HepG2 (cell line): ENCODE measurements around the gene DLG4. TPM values are rescaled to one million over a fixed set of nuclear protein-coding genes. Genes with fewer than 3 reads are reported as not detected.

Experiments used
- ATAC-seq: fragments of 200-7000 bp; cut with Tn5 transposase; 3 replicates; pipeline ENCODE4 v1.9.1; 2020; ENCODE audit warnings: mild to moderate bottlenecking, moderate library complexity
- BruUV-seq: library from RNA; stranded (reverse); fragments of 400-500 nt; replicated peaks from 2 replicates; lab custom pipeline; 2021; lab: Mats Ljungman, UMichigan
- CTCF ChIA-PET: fragments of 300-600 bp; formaldehyde crosslinking; extraction: SDS; loops from one replicate; lab custom pipeline; 2021; ENCODE audit warnings: low total read pairs, inconsistent platforms, low intra/inter-chr PET ratio; lab: Yijun Ruan, JAX
- POLR2A ChIA-PET: fragments of 350-600 bp; sonication (Branson Sonifier 250); formaldehyde crosslinking; loops from one replicate; lab custom pipeline; 2020; ENCODE audit warnings: antibody characterized with exemption, inconsistent platforms; lab: Yijun Ruan, JAX
- DNase-seq: peaks from one replicate; pipeline ENCODE4 v3.0.0-alpha.2; 2015; ENCODE audit warnings: low spot score
- FAIRE-seq: peaks from 3 replicates; lab custom pipeline; 2011; peaks lifted over from hg19 to GRCh38; lab: Jason Lieb, UNC
- H2AFZ ChIP-seq: one replicate; pipeline ENCODE4 v1.6.1; 2011; ENCODE audit warnings: low read length, inconsistent platforms
- H3K27ac ChIP-seq: fragments of 300-600 bp; 3 replicates; pipeline ENCODE4 v1.8.0; 2011; ENCODE audit warnings: mixed run types, mild to moderate bottlenecking, mixed read lengths, low read length, inconsistent platforms; ENCODE audit not compliant: insufficient read depth; ENCODE audit errors: extremely low read length
- H3K27me3 ChIP-seq, 2 experiments: fragments of 200-600 bp in 1 of 2; 2 replicates in 1 of 2; 3 replicates in 1 of 2; pipeline versions ENCODE4 v1.6.0 to v1.8.0; 2011; ENCODE audit warnings: low read length in 2 of 2, mild to moderate bottlenecking in 2 of 2, moderate library complexity in 2 of 2, inconsistent platforms in 1 of 2; ENCODE audit not compliant: insufficient read depth in 2 of 2, control insufficient read depth in 1 of 2
- H3K36me3 ChIP-seq, 2 experiments: fragments of 200-600 bp in 1 of 2; replicated peaks in 1 of 2; 2 replicates in 1 of 2; 3 replicates in 1 of 2; pipeline versions ENCODE4 v1.5.1 to v1.8.0; 2011; ENCODE audit warnings: low read length in 2 of 2, inconsistent platforms in 1 of 2; ENCODE audit not compliant: insufficient read depth in 2 of 2, control insufficient read depth in 1 of 2
- H3K4me1 ChIP-seq: 2 replicates; pipeline ENCODE4 v1.5.1; 2012; ENCODE audit warnings: low read length, inconsistent platforms; ENCODE audit not compliant: insufficient read depth
- H3K4me2 ChIP-seq: 2 replicates; pipeline ENCODE4 v1.6.0; 2011; ENCODE audit warnings: low read depth, low read length, inconsistent platforms
- H3K4me3 ChIP-seq, 3 experiments: fragments of 200-600 bp in 1 of 3; sonication (generic), shearing (Covaris generic) in 1 of 3; replicated peaks in 1 of 3; 2 replicates each; pipeline ENCODE4 v1.5.1; 2011 to 2016; ENCODE audit warnings: low read length in 3 of 3, inconsistent platforms in 2 of 3, low read depth in 2 of 3, mild to moderate bottlenecking in 2 of 3, control low read depth in 1 of 3, mixed read lengths in 1 of 3; ENCODE audit not compliant: insufficient read depth in 1 of 3
- H3K79me2 ChIP-seq: one replicate; pipeline ENCODE4 v1.6.1; 2011; ENCODE audit warnings: low read length, inconsistent platforms; ENCODE audit not compliant: insufficient read depth
- H3K9ac ChIP-seq: 2 replicates; pipeline ENCODE4 v1.6.0; 2011; ENCODE audit warnings: mild to moderate bottlenecking, low read depth, low read length, inconsistent platforms; ENCODE audit not compliant: insufficient read depth
- H3K9me3 ChIP-seq: 2 replicates; pipeline ENCODE4 v1.5.1; 2012; ENCODE audit warnings: mild to moderate bottlenecking, low read length
- H4K20me1 ChIP-seq: 2 replicates; pipeline ENCODE4 v1.6.0; 2011; ENCODE audit warnings: inconsistent platforms, mild to moderate bottlenecking, low read length, moderate library complexity; ENCODE audit not compliant: insufficient read depth
- CBFB ChIP-seq: sonication (generic); formaldehyde crosslinking; IDR thresholded peaks from 2 replicates; pipeline ENCODE4 v1.4.0; 2020; ENCODE audit warnings: missing genetic modification reagents
- ELF4 ChIP-seq: sonication (generic); formaldehyde crosslinking; IDR thresholded peaks from 2 replicates; pipeline ENCODE4 v1.5.0; 2020; ENCODE audit warnings: missing genetic modification reagents, mild to moderate bottlenecking, moderate library complexity, borderline replicate concordance
- NFKB2 ChIP-seq: sonication (generic); formaldehyde crosslinking; IDR thresholded peaks from 2 replicates; pipeline ENCODE4 v1.4.0; 2020; ENCODE audit warnings: missing genetic modification reagents, borderline replicate concordance
- ZNF17 ChIP-seq: sonication (generic); formaldehyde crosslinking; IDR thresholded peaks from 2 replicates; pipeline ENCODE4 v1.5.0; 2020; ENCODE audit warnings: mild to moderate bottlenecking, missing genetic modification reagents
- ZNF484 ChIP-seq: sonication (generic); formaldehyde crosslinking; IDR thresholded peaks from 2 replicates; pipeline ENCODE4 v1.5.1; 2020; ENCODE audit warnings: mild to moderate bottlenecking, low read depth, missing genetic modification reagents, borderline replicate concordance
- WGBS: methylation state at CpG from one replicate; pipeline ENCODE4 v1.1.6; 2017; ENCODE audit warnings: low lambda C conversion rate; 5-methylcytosine and 5-hydroxymethylcytosine counted together
- in situ Hi-C: cut with HindIII; loops from 2 replicates; pipeline ENCODE4 v1.10.0; 2017; ENCODE audit warnings: low pct_unique_long_range_greater_than_20kb; ENCODE audit not compliant: extremely low pct_ligation_motif_present
- intact Hi-C: fragments of 100-400 bp; cut with micrococcal nuclease; formaldehyde crosslinking; loops from one replicate; pipeline ENCODE4 v1.10.0; 2022; ENCODE audit not compliant: unreplicated experiment
- polyA plus RNA-seq, 8 experiments: library from polyadenylated mRNA; depleted of rRNA in 3 of 8; stranded (reverse) in 7 of 8; unstranded in 1 of 8; fragments of >200 nt; fragmentation: Illumina TruSeq in 4 of 8; extraction: Trizol in 4 of 8; gene quantifications; 2 replicates each; pipeline versions ENCODE4 v1.2.1 to v1.2.3, GENCODE V29; 2011 to 2016; ENCODE audit warnings: low read depth in 4 of 8, missing spikeins in 1 of 8, mixed read lengths in 1 of 8; ENCODE audit not compliant: insufficient read depth in 1 of 8
- total RNA-seq, 5 experiments: library from RNA; depleted of rRNA; stranded (reverse); fragments of >200 nt; fragmentation: Illumina TruSeq; extraction: Trizol; gene quantifications; 2 replicates each; pipeline ENCODE4 v1.2.3, GENCODE V29; 2016; ENCODE audit warnings: low read depth in 1 of 5
- TF ChIP-seq, protein P1 (sequence below): sonication (generic); formaldehyde crosslinking; conservative IDR thresholded peaks from 2 replicates; pipeline ENCODE4 v1.4.0; 2020; ENCODE audit warnings: missing genetic modification reagents
- TF ChIP-seq, protein P2 (sequence below): sonication (generic); formaldehyde crosslinking; IDR thresholded peaks from 2 replicates; pipeline ENCODE4 v1.5.1; 2020; ENCODE audit warnings: mild to moderate bottlenecking, missing genetic modification reagents, moderate library complexity

Gene DLG4
- total and polyA plus RNA-seq, 2 of the 13 experiments (the other 11 are each of a cell fraction or from before 2014, with no cell fraction given), result 0.71 to 4.3 TPM

DNA sequence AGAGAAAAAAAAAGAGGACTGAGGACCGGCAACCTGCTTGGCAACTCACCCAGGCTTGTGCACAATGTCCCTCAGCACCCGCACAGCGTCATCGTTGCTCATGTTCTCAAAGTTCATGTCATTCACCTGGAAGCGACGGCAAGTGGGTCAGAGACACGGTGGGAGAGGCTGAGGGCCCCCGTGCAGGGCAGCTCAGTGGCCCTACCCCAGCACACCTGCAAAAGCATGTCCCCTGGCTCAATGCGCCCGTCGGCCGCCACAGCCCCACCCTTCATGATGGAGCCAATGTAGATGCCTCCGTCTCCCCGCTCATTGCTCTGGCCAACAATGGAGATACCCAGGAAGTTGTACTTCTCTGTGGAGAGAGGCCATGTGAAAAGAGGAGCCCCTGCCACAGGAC lies 9.3 kb upstream of the DLG4 start:
- POLR2A ChIA-PET, result interaction anchor here (1.1 kb wide), 1 partner anchor 9 kb away, joined by 3 read pairs; the partner anchor contains the start of genes ACADVL and DLG4
- peaks cover 37% of the 10 kb centered on the region for H3K79me2 ChIP-seq

More for the DNA sequence above, 9.3 kb upstream of the DLG4 start:
- Histone ChIP-seq H3K27me3 (no peaks in the 10 kb centered on the region; a peak in 1 of 5 replicates), H3K4me1 (peaks cover 22% of the 10 kb centered on the region), H3K9me3 (no peaks in the 10 kb centered on the region), H3K27ac (no peak overlapping the region), H2AFZ (no peak overlapping the region), H3K9ac (no peak overlapping the region), H4K20me1 (peaks cover 10% of the 10 kb centered on the region; the same call in 1 of the 2 replicates), H3K36me3 (peaks cover 29 to 66% of the 10 kb centered on the region in 2 experiments; a peak in 4 of 5 replicates), H3K4me3 (no peak overlapping the region), H3K4me2 (no peak overlapping the region)
- CTCF ChIA-PET, result no interaction called here
- ATAC-seq (no peak), DNase-seq (no peak), FAIRE-seq (no peak)
- intact Hi-C loops, result no loop called here
- in situ Hi-C loops, result no loop called here
- TF ChIP-seq, protein P1, sequence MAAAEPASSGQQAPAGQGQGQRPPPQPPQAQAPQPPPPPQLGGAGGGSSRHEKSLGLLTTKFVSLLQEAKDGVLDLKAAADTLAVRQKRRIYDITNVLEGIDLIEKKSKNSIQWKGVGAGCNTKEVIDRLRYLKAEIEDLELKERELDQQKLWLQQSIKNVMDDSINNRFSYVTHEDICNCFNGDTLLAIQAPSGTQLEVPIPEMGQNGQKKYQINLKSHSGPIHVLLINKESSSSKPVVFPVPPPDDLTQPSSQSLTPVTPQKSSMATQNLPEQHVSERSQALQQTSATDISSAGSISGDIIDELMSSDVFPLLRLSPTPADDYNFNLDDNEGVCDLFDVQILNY (CRISPR knock-in tag), result no peak
- TF ChIP-seq NFKB2 (CRISPR knock-in tag) (no peak), ELF4 (CRISPR knock-in tag) (no peak), ZNF484 (CRISPR knock-in tag) (no peak), ZNF17 (CRISPR knock-in tag) (no peak), CBFB (CRISPR knock-in tag) (no peak)
- TF ChIP-seq, protein P2, sequence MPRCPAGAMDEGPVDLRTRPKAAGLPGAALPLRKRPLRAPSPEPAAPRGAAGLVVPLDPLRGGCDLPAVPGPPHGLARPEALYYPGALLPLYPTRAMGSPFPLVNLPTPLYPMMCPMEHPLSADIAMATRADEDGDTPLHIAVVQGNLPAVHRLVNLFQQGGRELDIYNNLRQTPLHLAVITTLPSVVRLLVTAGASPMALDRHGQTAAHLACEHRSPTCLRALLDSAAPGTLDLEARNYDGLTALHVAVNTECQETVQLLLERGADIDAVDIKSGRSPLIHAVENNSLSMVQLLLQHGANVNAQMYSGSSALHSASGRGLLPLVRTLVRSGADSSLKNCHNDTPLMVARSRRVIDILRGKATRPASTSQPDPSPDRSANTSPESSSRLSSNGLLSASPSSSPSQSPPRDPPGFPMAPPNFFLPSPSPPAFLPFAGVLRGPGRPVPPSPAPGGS, result no peak
- WGBS, result 98% methylated on average over 14 of the region's 14 CpGs
- BruUV-seq, result no TSS peak
